NCI-H82 treated with DMSO at 0.1 percent for 48 hours (cell line): ENCODE measurements around the gene RNASE2.
"Not testable (repeated sequence)": the region's sequence is repeated elsewhere in the genome, so short reads cannot be mapped to it uniquely, and the experiment has no call there.

Experiments
- DNase-seq: peaks from one replicate; lab custom pipeline; 2025; ENCODE audit not compliant: unreplicated experiment; lab: John Stamatoyannopoulos, UW

The RNASE2 gene

DNA sequence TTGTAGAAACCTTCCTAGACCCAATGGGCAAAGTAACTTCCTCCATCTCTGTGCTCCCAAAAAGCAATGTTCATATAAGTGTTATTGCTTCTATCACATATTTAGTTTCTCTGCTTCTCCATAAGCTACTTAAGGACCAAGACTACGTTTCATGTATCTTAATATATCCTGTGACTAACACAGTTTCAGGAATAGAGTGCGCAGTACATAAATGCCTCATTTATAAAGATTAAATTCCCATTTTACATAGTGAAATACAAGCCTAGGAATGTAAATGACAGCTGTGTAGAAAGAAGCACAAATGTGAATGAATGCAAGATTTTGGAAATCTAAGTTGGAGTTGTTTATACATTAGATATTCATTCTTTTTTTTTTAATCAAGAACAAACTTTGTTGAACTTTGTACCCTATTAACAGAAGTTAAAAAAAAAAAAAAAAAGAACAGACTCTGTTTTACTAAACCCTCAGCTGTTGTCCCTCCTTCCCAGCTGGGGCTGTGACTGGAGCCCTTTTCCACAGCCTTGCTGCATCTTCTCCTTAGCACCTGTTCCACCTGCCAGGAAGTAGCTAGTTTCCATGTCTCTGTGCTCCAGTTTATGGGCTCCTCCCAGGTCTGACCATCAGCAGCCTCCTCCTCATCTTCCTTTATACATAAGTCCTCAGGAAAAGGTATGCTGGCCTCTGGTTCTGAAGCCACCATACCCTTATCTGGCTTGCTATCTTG, 27.5 kb downstream of the RNASE2 start:
- DNase-seq, result no peak

DNA sequence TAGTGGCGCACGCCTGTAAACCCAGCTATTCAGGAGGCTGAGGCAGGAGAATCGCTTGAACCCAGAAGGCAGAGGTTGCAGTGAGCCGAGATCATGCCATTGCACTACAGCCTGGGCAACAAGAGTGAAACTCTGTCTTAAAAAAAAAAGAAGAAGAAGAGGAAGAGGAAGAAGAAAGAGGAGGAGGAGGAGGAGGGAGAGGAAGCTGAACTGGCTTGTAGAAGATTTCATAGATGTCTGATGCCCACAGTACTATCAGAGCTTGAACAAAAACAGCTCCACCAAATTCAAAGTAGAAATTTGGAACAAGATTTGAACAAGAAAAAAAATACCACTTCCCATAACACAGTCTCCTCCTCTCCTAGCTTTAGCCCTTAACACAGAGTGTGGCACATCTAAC, 30.4 kb downstream of the RNASE2 start:
- not testable (repeated sequence) for DNase-seq

DNA sequence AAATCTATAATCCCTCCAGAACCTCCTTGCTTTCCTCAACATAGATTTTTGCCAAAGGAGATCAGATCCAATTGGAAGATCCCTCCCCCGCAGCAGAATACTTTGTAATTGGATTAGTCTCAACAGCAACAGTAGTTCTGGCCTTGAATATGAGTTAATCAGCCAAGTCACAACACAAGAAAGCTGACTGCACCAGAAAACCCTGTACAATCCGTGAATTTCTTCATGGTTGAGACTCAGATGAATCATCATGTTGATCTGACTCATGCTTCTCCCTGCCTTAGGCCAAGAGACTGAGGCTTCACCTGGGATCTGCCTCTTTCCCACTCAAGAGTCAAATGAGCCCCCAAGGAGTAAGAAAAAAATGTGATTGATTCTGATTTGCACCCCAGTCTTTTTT, 31.5 kb downstream of the RNASE2 start:
- peak; percentile 21 for DNase-seq

DNA sequence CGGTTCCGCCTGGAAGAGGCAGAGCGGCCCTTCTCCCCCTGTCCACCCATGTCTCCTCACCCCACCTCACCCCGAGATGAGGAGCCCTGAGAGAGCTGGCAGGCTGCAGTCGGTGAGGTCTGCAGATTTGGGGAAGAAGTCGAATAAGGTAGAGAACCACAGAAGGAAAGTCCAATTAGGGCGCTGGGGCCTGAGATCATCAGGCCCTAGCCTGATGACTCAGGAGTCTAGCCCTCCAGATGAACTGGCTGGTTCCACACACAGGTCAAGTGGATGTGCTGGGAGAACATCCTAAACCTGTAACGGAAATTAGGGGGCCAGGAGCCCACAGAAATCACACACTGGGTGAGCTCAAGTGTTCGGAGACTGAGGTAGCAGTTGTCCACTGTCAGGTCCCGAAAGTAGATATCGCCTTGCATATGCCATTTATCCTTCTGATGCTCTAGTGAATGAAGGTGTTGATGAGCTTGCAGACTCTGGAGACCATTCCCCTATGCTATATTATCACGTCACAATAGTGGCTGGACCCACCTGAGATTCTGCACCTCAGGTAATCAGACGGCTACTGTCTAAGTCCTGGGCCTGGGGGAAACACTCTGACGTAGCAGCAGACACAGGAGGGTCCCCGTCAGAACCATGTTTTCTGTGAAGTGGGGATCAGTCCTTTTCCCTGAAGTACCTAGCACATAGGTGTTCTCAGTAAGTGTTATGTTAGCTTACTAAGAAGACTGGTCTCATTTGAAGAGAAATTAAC, 33.6 kb downstream of the RNASE2 start:
- DNase-seq, result no peak

DNA sequence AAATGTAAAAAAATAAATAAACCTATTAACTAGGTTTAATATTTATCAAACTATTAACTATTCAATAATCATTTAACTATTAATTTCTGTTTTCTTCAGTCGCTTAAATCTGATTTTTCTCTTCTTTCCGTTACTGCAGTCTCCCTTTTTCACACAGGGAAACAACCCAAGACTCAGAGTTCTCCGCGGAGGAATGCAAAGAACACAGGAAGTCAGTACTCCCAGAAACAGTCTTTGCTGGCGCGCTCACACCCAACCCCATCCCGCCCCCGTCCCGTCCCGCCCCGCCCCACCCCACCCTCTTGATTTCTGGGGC, 34.1 kb downstream of the RNASE2 start:
- DNase-seq, result no peak

DNA sequence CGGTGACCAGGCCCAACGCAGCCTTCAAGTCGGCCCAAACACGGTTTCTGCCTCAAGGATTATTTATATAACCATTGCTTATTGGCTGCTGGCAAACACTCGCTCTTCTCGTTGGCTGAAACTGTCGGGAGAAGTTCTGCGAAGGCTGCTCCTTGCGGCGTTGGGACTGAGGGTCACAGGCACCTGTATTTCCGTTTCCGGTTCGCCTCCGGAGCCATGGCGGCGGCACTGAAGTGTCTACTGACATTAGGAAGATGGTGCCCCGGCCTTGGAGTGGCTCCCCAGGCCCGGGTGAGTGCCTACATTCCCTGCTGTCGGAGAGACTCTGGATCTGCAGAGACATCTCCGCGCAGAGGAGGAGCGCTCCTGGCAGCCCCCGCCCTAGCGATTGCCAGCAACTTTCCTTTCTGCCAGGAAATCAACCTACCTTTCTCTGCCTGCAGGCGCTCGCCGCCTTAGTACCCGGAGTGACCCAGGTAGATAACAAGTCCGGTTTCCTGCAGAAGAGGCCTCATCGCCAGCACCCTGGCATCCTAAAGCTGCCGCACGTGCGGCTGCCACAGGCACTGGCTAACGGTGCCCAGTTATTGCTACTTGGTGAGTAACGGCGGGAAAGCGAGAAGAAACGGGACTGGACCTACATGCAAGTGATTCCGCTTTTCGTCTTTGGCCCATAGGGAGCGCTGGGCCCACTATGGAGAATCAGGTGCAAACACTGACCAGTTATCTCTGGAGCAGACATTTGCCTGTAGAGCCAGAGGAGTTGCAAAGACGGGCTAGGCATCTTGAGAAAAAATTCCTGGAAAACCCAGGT, 34.7 kb downstream of the RNASE2 start, which contains the start of gene METTL17:
Gene METTL17, plus strand, starts transcription at position 194 of the 814 bp plus-strand sequence. Its CDS starts 23 bp downstream, at position 217.
- peak; percentile 86 for DNase-seq

DNA sequence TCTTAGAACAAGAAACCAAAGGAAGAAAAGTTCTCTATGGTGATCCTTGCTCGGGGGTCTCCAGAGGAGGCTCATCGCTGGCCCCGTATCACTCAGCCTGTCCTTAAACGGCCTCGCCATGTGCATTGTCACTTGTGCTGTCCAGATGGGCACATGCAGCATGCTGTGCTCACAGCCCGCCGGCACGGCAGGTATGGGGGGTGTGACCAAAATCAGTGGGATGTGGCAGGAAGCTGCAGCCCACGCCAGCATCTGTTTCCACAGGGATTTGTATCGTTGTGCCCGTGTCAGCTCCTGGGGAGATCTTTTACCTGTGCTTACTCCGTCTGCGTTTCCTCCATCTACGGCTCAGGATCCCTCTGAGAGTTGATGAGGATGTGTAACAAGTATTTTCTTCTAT, 41.2 kb downstream of the RNASE2 start:
- no peak for DNase-seq

DNA sequence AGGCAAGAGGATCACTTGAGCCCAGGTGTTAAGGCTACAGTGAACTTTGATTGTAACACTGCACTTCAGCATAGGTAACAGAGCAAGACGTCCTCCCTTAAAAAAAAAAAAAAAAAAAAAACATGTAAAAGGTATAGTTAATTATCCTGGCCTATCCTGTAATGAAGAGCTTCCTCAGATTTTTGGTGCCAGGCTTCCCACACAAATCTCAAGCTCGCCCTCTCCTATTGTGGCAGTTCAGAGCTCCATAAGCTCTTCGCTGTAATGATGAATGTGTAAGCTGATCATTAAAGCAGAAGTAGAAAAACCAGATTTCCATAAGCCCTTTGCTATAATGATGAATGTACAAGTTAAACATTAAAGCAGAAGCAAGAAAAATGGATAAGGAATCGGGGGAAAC, 41.8 kb downstream of the RNASE2 start:
- no peak for DNase-seq

DNA sequence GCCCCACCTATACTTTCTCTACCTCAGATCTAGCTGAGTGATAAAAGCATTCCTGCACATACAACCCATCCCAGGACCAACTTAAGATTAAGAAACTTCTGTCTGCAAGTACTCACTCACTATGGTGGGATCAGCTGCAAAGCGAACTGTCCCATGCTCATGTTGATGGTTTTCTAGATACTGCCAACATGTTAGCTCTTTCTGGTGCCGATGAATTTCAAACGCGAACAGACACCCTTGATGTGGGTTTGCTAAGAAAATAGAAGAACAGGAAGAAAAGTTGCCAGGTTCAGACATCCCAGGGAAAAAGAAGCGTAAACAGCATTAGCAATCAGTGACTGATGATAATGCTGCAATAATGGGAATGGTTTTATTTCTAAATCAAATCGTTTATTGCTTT, 42.3 kb downstream of the RNASE2 start:
- no peak for DNase-seq

DNA sequence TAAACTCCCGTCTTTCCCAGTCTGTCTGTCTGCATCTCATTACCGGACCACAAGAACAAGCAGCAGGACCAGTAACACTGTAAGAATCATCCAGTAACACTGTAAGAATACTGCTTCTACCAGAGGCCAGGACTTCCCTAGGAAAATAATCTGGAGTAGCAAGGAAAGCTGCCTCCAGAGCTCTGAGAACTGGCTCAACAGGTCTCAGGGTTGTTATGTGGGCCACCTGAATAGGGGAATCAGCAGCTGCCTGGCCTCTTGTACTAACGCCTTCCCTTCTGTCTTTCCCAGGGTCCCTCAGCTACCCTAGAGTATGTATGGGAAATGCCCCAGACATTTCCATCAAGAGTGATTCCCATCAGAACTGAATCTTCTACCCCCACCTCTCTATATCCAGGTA, 42.9 kb downstream of the RNASE2 start:
- DNase-seq, result no peak

DNA sequence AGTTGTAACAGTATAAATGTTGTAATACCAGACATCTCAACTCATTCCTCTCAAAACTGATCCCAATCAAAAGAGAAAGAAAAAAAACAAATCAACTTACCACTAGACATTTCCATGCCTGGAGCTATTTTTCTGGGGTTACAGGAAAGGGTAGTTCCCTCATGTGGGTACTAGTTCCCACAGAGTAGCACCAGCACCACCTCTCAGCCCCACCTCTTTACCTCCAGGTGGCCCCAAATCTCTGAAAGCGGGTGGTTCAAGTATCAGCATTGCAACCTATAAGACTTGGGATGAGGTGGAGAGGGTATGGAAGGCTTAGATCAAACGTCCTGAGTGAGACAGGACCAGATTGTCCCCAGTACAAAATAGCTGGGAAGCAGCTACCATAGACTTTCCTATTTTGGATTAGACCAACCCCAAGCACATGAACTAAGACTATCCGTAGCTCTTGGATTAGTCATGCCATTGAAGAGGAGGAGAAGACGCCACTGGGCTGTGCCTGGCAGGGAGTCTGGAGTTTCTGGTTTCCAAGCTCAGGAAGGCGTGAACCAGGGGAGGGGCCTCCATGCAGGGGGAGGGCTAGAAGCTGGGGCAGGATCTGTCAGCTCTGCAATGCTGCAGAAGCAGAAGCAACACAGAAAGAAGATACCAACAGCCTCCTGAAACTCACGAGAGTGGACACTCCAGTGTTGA, 43.5 kb downstream of the RNASE2 start, which contains the start of gene SLC39A2:
Gene SLC39A2, plus strand, starts transcription at position 620 of the 693 bp plus-strand sequence. CDS start 154 bp downstream, outside the sequence.
- no peak for DNase-seq

DNA sequence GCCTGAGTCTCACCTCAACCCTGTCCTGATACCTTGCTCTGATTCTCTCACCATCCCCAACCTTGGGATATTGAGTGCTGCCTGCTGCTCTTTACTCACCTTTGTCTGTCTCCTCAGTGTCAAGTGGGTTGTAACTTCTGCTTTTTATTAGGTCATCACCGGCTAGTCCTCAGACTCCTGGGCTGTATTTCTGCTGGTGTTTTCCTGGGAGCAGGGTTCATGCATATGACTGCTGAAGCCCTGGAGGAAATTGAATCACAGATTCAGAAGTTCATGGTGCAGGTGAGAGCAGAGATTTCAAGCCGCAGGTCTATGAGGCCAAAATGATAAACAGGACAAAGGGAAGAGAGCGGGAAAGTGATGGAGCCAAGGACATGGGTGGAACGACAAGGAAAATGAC, 44.3 kb downstream of the RNASE2 start:
- DNase-seq, result no peak

DNA sequence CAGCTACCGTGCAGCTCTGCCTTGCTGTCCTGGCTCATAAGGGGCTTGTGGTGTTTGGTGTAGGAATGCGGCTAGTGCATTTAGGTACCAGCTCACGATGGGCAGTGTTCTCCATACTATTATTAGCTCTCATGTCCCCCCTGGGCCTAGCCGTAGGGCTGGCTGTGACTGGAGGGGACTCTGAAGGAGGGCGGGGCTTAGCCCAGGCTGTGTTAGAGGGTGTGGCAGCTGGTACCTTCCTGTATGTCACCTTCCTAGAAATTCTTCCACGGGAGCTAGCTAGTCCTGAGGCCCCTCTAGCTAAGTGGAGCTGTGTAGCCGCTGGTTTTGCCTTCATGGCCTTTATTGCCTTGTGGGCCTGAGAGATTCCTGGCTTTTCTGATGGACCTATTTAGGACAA, 45.9 kb downstream of the RNASE2 start:
- no peak for DNase-seq

DNA sequence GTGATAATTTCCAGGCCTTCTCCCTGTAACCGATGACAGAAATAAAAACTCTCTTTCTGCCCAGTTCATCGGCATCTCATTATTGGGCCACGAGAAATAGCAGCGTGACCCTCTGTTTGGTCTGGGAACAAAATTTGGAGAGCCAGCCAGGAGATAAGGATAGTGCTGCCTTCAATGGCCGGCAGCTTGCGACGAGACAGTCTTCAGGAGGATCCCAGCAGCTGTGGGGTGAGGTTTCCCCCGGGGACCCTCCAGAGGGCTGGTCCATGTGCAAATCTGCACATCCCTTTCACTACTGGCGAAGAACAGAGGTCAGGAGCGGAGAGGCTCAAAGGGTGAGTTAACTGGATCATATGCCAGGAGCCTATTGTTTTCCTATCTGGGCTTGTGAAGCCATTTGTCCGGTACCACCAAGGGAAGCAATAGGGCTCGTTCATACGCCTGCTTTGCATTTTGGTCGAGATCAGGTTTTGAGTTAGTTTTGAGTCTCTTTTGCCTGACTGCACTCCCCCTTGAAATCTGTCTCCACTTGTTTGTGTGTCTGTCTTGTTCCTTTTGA, 48.6 kb downstream of the RNASE2 start:
- DNase-seq, result no peak
